HepG2 (cell line): ENCODE results near the gene FAM114A2. TPM values are rescaled to one million over a fixed set of nuclear protein-coding genes. Genes with fewer than 3 reads are reported as not detected.

Source experiments
- ATAC-seq: fragments of 200-7000 bp; cut with Tn5 transposase; 3 replicates; pipeline ENCODE4 v1.9.1; 2020; ENCODE audit warnings: mild to moderate bottlenecking, moderate library complexity
- BruUV-seq: library from RNA; stranded (reverse); fragments of 400-500 nt; replicated peaks from 2 replicates; lab custom pipeline; 2021; lab: Mats Ljungman, UMichigan
- CTCF ChIA-PET: fragments of 300-600 bp; formaldehyde crosslinking; extraction: SDS; loops from one replicate; lab custom pipeline; 2021; ENCODE audit warnings: low total read pairs, inconsistent platforms, low intra/inter-chr PET ratio; lab: Yijun Ruan, JAX
- POLR2A ChIA-PET: fragments of 350-600 bp; sonication (Branson Sonifier 250); formaldehyde crosslinking; loops from one replicate; lab custom pipeline; 2020; ENCODE audit warnings: antibody characterized with exemption, inconsistent platforms; lab: Yijun Ruan, JAX
- DNase-seq: peaks from one replicate; pipeline ENCODE4 v3.0.0-alpha.2; 2015; ENCODE audit warnings: low spot score
- FAIRE-seq: peaks from 3 replicates; lab custom pipeline; 2011; peaks lifted over from hg19 to GRCh38; lab: Jason Lieb, UNC
- H2AFZ ChIP-seq: one replicate; pipeline ENCODE4 v1.6.1; 2011; ENCODE audit warnings: low read length, inconsistent platforms
- H3K27ac ChIP-seq: fragments of 300-600 bp; 3 replicates; pipeline ENCODE4 v1.8.0; 2011; ENCODE audit warnings: mixed run types, mild to moderate bottlenecking, mixed read lengths, low read length, inconsistent platforms; ENCODE audit not compliant: insufficient read depth; ENCODE audit errors: extremely low read length
- H3K27me3 ChIP-seq, 2 experiments: fragments of 200-600 bp in 1 of 2; 2 replicates in 1 of 2; 3 replicates in 1 of 2; pipeline versions ENCODE4 v1.6.0 to v1.8.0; 2011; ENCODE audit warnings: low read length in 2 of 2, mild to moderate bottlenecking in 2 of 2, moderate library complexity in 2 of 2, inconsistent platforms in 1 of 2; ENCODE audit not compliant: insufficient read depth in 2 of 2, control insufficient read depth in 1 of 2
- H3K36me3 ChIP-seq, 2 experiments: fragments of 200-600 bp in 1 of 2; replicated peaks in 1 of 2; 2 replicates in 1 of 2; 3 replicates in 1 of 2; pipeline versions ENCODE4 v1.5.1 to v1.8.0; 2011; ENCODE audit warnings: low read length in 2 of 2, inconsistent platforms in 1 of 2; ENCODE audit not compliant: insufficient read depth in 2 of 2, control insufficient read depth in 1 of 2
- H3K4me1 ChIP-seq: 2 replicates; pipeline ENCODE4 v1.5.1; 2012; ENCODE audit warnings: low read length, inconsistent platforms; ENCODE audit not compliant: insufficient read depth
- H3K4me2 ChIP-seq: 2 replicates; pipeline ENCODE4 v1.6.0; 2011; ENCODE audit warnings: low read depth, low read length, inconsistent platforms
- H3K4me3 ChIP-seq, 3 experiments: fragments of 200-600 bp in 1 of 3; sonication (generic), shearing (Covaris generic) in 1 of 3; replicated peaks in 1 of 3; 2 replicates each; pipeline ENCODE4 v1.5.1; 2011 to 2016; ENCODE audit warnings: low read length in 3 of 3, inconsistent platforms in 2 of 3, low read depth in 2 of 3, mild to moderate bottlenecking in 2 of 3, control low read depth in 1 of 3, mixed read lengths in 1 of 3; ENCODE audit not compliant: insufficient read depth in 1 of 3
- H3K79me2 ChIP-seq: one replicate; pipeline ENCODE4 v1.6.1; 2011; ENCODE audit warnings: low read length, inconsistent platforms; ENCODE audit not compliant: insufficient read depth
- H3K9ac ChIP-seq: 2 replicates; pipeline ENCODE4 v1.6.0; 2011; ENCODE audit warnings: mild to moderate bottlenecking, low read depth, low read length, inconsistent platforms; ENCODE audit not compliant: insufficient read depth
- H3K9me3 ChIP-seq: 2 replicates; pipeline ENCODE4 v1.5.1; 2012; ENCODE audit warnings: mild to moderate bottlenecking, low read length
- H4K20me1 ChIP-seq: 2 replicates; pipeline ENCODE4 v1.6.0; 2011; ENCODE audit warnings: inconsistent platforms, mild to moderate bottlenecking, low read length, moderate library complexity; ENCODE audit not compliant: insufficient read depth
- HNRNPUL1 ChIP-seq: fragments of 200-400 bp; formaldehyde crosslinking; IDR thresholded peaks from 2 replicates; pipeline ENCODE4 v1.6.1; 2017; ENCODE audit warnings: low read depth, mild to moderate bottlenecking, low read length, moderate library complexity
- MAFF ChIP-seq: IDR thresholded peaks from 2 replicates; pipeline ENCODE4 v1.6.1; 2011; ENCODE audit warnings: low read depth, low read length, improper control_type of control experiment
- MAFK ChIP-seq, 2 experiments: IDR thresholded peaks in 1 of 2; conservative IDR thresholded peaks in 1 of 2; 2 replicates each; pipeline ENCODE4 v1.6.1; 2011; ENCODE audit warnings: improper control_type of control experiment in 2 of 2, low read length in 2 of 2
- TBP ChIP-seq: sonication (generic); formaldehyde crosslinking; IDR thresholded peaks from 2 replicates; pipeline ENCODE4 v1.5.0; 2020; ENCODE audit warnings: missing genetic modification reagents
- WGBS: methylation state at CpG from one replicate; pipeline ENCODE4 v1.1.6; 2017; ENCODE audit warnings: low lambda C conversion rate; 5-methylcytosine and 5-hydroxymethylcytosine counted together
- in situ Hi-C: cut with HindIII; loops from 2 replicates; pipeline ENCODE4 v1.10.0; 2017; ENCODE audit warnings: low pct_unique_long_range_greater_than_20kb; ENCODE audit not compliant: extremely low pct_ligation_motif_present
- intact Hi-C: fragments of 100-400 bp; cut with micrococcal nuclease; formaldehyde crosslinking; loops from one replicate; pipeline ENCODE4 v1.10.0; 2022; ENCODE audit not compliant: unreplicated experiment
- polyA plus RNA-seq, 8 experiments: library from polyadenylated mRNA; depleted of rRNA in 3 of 8; stranded (reverse) in 7 of 8; unstranded in 1 of 8; fragments of >200 nt; fragmentation: Illumina TruSeq in 4 of 8; extraction: Trizol in 4 of 8; gene quantifications; 2 replicates each; pipeline versions ENCODE4 v1.2.1 to v1.2.3, GENCODE V29; 2011 to 2016; ENCODE audit warnings: low read depth in 4 of 8, missing spikeins in 1 of 8, mixed read lengths in 1 of 8; ENCODE audit not compliant: insufficient read depth in 1 of 8
- total RNA-seq, 5 experiments: library from RNA; depleted of rRNA; stranded (reverse); fragments of >200 nt; fragmentation: Illumina TruSeq; extraction: Trizol; gene quantifications; 2 replicates each; pipeline ENCODE4 v1.2.3, GENCODE V29; 2016; ENCODE audit warnings: low read depth in 1 of 5
- TF ChIP-seq, protein P1 (sequence below): sonication (generic); formaldehyde crosslinking; IDR thresholded peaks from 2 replicates; pipeline ENCODE4 v1.4.0; 2020; ENCODE audit warnings: mild to moderate bottlenecking, missing genetic modification reagents, borderline replicate concordance
- TF ChIP-seq, protein P2 (sequence below): sonication (generic); formaldehyde crosslinking; IDR thresholded peaks from 2 replicates; pipeline ENCODE4 v1.5.1; 2020; ENCODE audit warnings: missing genetic modification reagents, mild to moderate bottlenecking, borderline replicate concordance

FAM114A2 gene
- total and polyA plus RNA-seq, 2 of the 13 experiments (the other 11 are each of a cell fraction or from before 2014, with no cell fraction given), result 6.9 to 11.4 TPM

GRCh38 chr5:153998768-153999167, 39.9 kb downstream of the FAM114A2 start:
- intact Hi-C loops (no loop called here), in situ Hi-C loops (no loop called here)
- no peak for DNase-seq
- CTCF ChIA-PET, result no interaction called here
- Histone ChIP-seq H3K4me3 (no peak overlapping the region), H2AFZ (no peak overlapping the region), H3K4me1 (no peaks in the 10 kb centered on the region), H4K20me1 (no peaks in the 10 kb centered on the region), H3K4me2 (no peak overlapping the region), H3K9ac (no peak overlapping the region), H3K79me2 (no peaks in the 10 kb centered on the region), H3K27ac (no peak overlapping the region), H3K36me3 (no peaks in the 10 kb centered on the region), H3K9me3 (no peaks in the 10 kb centered on the region), H3K27me3 (no peaks in the 10 kb centered on the region)
- POLR2A ChIA-PET, result no interaction called here
- 92% methylated on average over 1 of the region's 1 CpG for WGBS
- TF ChIP-seq, protein P1, sequence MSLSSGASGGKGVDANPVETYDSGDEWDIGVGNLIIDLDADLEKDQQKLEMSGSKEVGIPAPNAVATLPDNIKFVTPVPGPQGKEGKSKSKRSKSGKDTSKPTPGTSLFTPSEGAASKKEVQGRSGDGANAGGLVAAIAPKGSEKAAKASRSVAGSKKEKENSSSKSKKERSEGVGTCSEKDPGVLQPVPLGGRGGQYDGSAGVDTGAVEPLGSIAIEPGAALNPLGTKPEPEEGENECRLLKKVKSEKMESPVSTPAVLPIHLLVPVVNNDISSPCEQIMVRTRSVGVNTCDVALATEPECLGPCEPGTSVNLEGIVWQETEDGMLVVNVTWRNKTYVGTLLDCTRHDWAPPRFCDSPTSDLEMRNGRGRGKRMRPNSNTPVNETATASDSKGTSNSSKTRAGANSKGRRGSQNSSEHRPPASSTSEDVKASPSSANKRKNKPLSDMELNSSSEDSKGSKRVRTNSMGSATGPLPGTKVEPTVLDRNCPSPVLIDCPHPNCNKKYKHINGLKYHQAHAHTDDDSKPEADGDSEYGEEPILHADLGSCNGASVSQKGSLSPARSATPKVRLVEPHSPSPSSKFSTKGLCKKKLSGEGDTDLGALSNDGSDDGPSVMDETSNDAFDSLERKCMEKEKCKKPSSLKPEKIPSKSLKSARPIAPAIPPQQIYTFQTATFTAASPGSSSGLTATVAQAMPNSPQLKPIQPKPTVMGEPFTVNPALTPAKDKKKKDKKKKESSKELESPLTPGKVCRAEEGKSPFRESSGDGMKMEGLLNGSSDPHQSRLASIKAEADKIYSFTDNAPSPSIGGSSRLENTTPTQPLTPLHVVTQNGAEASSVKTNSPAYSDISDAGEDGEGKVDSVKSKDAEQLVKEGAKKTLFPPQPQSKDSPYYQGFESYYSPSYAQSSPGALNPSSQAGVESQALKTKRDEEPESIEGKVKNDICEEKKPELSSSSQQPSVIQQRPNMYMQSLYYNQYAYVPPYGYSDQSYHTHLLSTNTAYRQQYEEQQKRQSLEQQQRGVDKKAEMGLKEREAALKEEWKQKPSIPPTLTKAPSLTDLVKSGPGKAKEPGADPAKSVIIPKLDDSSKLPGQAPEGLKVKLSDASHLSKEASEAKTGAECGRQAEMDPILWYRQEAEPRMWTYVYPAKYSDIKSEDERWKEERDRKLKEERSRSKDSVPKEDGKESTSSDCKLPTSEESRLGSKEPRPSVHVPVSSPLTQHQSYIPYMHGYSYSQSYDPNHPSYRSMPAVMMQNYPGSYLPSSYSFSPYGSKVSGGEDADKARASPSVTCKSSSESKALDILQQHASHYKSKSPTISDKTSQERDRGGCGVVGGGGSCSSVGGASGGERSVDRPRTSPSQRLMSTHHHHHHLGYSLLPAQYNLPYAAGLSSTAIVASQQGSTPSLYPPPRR (CRISPR knock-in tag), result no peak
- no peak for TF ChIP-seq TBP (CRISPR knock-in tag)
- no peak for TF ChIP-seq HNRNPUL1
- peak; percentile 49 to 59; a peak in 3 of 4 replicates for TF ChIP-seq MAFK (conservative IDR thresholded peaks at IDR 0.05 in 1 of 2, IDR thresholded peaks at IDR 0.05 in 1 of 2; ENCODE audit: low read length in 2 of 2)
- peak; percentile 25; the same call in 1 of the 2 replicates for TF ChIP-seq MAFF
- TF ChIP-seq, protein P2, sequence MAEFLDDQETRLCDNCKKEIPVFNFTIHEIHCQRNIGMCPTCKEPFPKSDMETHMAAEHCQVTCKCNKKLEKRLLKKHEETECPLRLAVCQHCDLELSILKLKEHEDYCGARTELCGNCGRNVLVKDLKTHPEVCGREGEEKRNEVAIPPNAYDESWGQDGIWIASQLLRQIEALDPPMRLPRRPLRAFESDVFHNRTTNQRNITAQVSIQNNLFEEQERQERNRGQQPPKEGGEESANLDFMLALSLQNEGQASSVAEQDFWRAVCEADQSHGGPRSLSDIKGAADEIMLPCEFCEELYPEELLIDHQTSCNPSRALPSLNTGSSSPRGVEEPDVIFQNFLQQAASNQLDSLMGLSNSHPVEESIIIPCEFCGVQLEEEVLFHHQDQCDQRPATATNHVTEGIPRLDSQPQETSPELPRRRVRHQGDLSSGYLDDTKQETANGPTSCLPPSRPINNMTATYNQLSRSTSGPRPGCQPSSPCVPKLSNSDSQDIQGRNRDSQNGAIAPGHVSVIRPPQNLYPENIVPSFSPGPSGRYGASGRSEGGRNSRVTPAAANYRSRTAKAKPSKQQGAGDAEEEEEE (CRISPR knock-in tag), result no peak
- BruUV-seq, result no TSS peak
- FAIRE-seq, result no peak
- ATAC-seq, result no peak
